Head of caudate nucleus (tissue), 42 donors: Measurements from ENCODE around the gene U2AF1L4.

ENCODE experiments used
- DNase-seq, 42 donors: peaks; one replicate each; pipeline versions ENCODE4 v3.0.0 to v3.0.0-alpha.2; 2020 to 2021; ENCODE audit warnings: mixed read lengths in 7 of 42
- intact Hi-C: fragments of 100-400 bp; cut with DNase I; formaldehyde crosslinking; loops from one replicate; pipeline ENCODE4 v1.15.0; 2022

U2AF1L4 gene

DNA sequence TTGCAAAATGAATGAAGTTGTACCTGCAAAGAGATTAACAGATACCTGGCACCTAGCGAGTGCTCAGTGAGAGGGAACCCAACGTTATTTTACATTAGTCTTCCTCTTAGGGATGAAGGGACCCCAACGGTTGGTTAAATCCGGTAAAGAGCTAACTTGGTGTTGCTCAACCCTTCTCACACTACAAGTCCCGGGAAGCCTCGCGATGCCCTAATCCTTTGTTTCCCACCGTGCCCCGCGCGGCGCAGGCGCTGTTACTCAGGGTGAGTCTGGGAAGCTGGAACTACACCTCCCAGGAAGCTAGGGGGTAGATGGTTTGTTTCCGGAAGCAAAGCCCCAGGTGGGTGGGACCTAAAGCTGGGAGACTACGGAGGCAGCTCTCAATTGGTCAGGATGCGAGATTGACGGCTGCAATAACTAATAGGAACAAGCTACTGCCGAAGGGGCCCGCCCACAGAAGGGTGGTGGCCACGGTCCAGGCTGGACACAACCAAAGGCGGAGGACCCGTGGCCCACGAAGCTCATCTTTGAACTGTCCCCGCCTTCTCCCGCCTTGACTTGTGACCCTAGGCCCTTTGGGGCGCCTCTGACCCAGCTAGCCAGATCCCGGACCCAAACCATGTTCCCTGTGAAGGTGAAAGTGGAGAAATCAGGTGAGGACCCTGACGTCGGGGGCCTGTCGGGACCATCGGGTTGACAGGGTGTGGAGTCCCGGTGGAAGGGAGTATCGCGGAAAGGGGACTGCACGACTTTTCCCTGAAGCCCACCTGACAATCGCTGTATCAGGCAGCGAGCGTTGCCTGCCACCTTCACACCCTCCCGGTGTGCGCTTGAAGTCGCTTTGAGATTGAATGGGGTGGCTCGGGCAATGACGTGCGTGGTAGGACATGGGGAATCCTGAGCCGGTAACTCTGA is 3.1 kb upstream of the U2AF1L4 start, which contains the start of gene LIN37:
Gene LIN37, plus strand, starts transcription at position 471 of the 915 bp plus-strand sequence. Its CDS starts 149 bp downstream, at position 620.
- DNase-seq: peak; percentile 97 to 100 (median 100)
- intact Hi-C loops: loop anchor here (10.0 kb wide), 1 partner anchor 186 kb away; the partner anchor contains the start of gene LRFN3

DNA sequence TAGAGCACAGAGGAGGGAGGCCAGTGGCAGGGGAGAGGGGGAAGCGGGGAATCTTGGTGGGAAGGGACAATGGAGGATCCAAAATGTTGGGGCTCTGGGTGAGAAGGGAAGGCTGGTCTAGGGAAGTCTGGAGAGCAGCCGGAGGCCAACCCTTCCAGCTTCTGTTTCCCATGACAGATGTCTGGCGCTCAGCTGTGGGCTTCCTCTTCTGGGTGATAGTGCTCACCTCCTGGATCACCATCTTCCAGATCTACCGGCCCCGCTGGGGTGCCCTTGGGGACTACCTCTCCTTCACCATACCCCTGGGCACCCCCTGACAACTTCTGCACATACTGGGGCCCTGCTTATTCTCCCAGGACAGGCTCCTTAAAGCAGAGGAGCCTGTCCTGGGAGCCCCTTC is 1.3 kb upstream of the U2AF1L4 start:
- intact Hi-C loops: loop anchor here (10.0 kb wide), 1 partner anchor 188 kb away; the partner anchor contains the start of gene LRFN3
- no peak for DNase-seq

GRCh38 chr19:35746087-35746462 is 857 bp upstream of the U2AF1L4 start:
- intact Hi-C loops: loop anchor here (10.0 kb wide), 1 partner anchor 189 kb away; the partner anchor contains the start of gene LRFN3
- DNase-seq: no peak

GRCh38 chr19:35744430-35745327 is 539 bp downstream of the U2AF1L4 start:
- peak; percentile 90 to 99 (median 98) for DNase-seq
- intact Hi-C loops: loop anchor here (2.0 to 10.0 kb wide), 2 partner anchors 28 to 190 kb away; partner anchors contain the start of gene LRFN3

DNA sequence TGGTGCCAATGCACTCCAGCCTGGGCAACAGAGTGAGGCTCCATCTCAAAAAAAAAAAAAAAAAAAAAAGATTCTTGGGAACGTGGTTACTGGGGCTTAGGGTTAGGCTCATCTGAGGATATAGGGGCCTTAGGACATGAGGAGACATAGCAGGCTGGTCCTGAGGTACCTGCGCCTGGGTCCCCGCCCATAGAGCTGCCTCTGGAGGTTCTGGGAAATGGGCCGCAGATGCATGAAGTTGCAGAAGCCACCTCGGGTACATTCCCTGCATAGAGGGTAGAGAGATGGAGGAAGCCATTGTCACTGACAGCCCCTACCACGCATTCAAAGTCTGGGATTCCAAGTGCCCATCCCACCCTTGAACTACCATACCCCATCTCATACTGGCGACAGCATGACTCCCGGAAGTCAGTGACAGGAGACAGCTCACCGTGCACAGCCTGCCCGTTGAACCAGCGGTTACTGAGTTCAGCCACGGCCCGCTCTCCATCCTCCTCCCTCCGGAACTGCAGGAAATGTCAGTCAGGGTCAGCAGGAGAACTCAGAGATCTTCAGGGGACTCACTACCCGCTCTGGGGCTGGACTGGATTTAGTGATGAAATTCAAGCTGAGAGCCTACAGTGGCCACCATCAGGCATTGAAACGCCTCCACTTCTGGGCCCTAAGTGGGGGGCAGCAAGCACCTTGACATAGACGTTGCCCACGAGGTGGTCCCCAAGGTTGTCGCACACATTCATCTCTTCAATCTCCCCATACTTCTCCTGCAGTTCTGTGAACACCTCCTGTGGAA is 1.4 kb downstream of the U2AF1L4 start:
- no peak for DNase-seq

DNA sequence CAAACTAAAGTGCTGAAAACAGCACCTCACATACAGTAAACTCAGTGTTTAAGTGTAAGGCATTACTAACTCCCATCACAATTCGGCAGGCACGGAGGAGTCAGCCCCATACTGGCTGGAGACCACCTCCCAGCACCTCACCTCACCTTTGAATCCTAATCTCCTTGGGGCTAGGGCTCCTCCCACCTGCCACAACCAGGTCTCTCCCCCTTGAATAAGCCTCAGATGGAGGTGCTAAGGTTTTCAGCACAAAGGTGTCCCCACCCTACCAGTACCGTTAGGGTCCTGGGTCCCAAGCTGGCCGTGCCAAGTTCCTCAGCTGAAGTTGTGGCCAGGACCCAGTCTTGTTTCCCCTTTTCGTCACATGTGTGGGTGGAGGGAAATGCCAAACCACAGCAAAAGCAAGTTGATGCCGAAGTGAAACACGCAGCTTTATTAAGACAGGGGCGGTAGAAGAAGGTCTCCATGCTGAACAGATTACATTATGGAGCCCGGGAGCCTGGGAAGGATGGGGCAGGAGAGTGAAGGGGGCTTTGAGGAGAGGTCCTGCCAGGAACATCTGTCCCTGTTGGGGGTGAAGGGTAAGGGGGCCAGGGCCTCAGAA is 3.0 kb downstream of the U2AF1L4 start, which contains the start of gene IGFLR1:
Gene IGFLR1, minus strand, starts transcription at position 332 of the 604 bp plus-strand sequence. CDS start 1,272 bp downstream, outside the sequence.
- intact Hi-C loops: loop anchor here (10.0 kb wide), 1 partner anchor 193 kb away; the partner anchor contains the start of gene LRFN3
- peak in 15 of 42 donors; percentile 15 to 65 (median 36) for DNase-seq

More for the DNA sequence above, 1.4 kb downstream of the U2AF1L4 start:
- intact Hi-C loops: loop anchor here (2.0 to 10.0 kb wide), 2 partner anchors 27 to 191 kb away; partner anchors contain the start of gene LRFN3

GRCh38 chr19:35741203-35741515 is 4.1 kb downstream of the U2AF1L4 start:
- DNase-seq: no peak

DNA sequence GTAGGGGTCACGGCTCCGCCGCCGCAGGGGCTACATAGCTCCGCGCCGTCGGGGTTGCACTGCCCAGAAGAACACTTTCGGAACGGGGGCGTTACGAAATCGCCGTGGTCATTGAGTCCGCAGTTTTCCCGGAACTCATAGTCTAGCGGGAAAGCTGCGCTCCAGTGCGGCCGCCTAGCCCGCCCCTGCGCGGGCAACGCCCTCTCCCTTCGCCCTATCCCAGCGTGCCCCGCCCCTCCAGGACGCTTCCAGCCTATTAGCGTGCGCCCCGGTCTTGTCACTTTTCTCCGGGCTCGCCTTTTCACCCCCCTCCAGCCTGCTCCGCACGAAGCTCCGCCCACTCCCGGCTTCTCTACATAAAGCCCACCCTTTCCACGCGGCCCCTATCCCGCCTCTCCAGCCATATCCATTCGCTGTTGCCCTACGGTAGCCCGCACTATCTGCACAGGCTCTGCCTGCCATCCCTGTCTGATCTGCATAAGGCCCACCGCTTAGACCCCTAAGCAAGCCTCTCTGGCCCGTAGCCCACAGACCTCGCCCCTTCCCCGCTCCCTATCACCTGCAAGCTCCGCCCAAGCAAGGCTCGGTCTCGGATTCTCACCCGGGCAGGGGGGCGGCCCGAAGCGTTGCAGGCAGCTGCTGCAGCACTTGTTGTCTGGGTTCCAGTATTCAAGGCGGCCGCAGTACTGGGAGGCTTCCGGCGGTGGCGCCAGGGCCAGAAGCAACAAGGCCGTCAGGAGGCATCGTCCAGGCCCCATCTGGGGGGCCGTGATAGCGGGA is 4.6 kb downstream of the U2AF1L4 start:
- intact Hi-C loops: loop anchor here (10.0 kb wide), 1 partner anchor 194 kb away; the partner anchor contains the start of gene LRFN3
- DNase-seq: peak; percentile 97 to 100 (median 99)

More at GRCh38 chr19:35741203-35741515, 4.1 kb downstream of the U2AF1L4 start:
- intact Hi-C loops: loop anchor here (10.0 kb wide), 1 partner anchor 194 kb away; the partner anchor contains the start of gene LRFN3

DNA sequence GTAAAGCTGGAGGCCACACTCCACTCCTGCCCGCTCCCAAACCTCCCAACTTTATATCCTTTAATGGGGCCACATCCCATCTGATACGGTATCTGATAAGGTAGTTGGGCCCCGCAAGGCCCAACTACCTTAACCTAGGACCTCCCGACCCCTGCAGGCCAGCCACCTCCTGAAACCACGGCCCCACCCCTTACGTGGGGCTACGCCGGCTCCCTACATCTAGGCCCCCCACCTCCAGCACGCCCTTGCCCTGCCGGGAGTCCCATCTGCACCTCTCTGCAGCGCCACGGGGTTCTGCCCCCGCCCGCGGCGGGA is 5.2 kb downstream of the U2AF1L4 start:
- intact Hi-C loops: loop anchor here (10.0 kb wide), 1 partner anchor 195 kb away; the partner anchor contains the start of gene LRFN3
- DNase-seq: no peak

DNA sequence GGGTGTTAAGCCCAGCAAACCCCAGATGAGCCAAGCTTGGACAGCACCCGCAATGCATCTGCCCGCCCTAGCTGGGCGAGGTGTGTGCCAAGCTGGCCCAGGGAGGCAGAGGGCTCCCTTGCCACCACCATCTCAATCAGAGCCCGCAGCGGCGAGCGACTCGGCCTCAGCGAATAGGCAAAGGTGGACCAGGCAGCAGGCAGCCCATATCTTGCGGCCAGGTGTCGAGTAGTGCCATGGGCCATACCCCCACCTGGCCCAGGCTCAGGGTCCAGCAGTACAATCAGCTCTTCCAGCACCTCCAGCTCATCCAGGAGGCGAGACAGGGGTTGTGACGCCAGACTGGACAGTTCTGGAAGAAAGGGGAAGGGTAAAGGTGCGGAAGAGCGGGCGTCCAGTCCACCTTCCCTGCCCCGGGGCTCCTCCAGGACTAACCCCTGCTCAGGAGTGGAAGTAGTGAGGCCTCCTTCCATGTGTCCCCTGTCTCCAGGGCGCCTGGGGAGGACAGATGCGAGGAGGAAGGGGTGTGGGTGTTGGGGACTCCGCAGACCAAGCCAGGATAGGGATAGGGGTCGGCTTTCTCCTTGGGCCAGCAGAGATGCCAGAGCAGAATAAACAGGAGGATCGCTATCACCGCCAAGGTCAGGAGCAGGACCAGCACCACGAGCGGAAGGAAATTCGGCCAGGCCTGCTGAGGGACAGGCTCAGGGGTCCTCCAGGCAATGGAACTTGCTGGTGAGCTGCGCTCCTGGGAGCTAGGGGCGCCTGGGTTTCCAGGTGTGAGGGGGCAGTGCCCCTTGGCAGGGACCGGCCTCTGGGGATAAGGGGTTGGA is 5.7 kb downstream of the U2AF1L4 start:
- intact Hi-C loops: loop anchor here (10.0 kb wide), 1 partner anchor 195 kb away; the partner anchor contains the start of gene LRFN3
- peak in 1 of 42 donors; percentile 29 for DNase-seq

- no peak for DNase-seq
- intact Hi-C loops: no loop called here
Measured at GRCh38 chr19:35738887-35739229, 6.4 kb downstream of the U2AF1L4 start.

GRCh38 chr19:35738021-35738886 is 7.0 kb downstream of the U2AF1L4 start:
- intact Hi-C loops: no loop called here
- DNase-seq: no peak

GRCh38 chr19:35736913-35737886 is 8.0 kb downstream of the U2AF1L4 start:
- DNase-seq: no peak
- intact Hi-C loops: no loop called here

- DNase-seq: no peak
- intact Hi-C loops: no loop called here
Measured at GRCh38 chr19:35734889-35735288, 10.3 kb downstream of the U2AF1L4 start.
